Activated CD8-positive, alpha-beta memory T cell treated with anti-CD3 and anti-CD28 coated beads, Interleukin-2, amount 50 U/mL, for 1 hour (primary cell): Measurements from ENCODE around the gene GSTO1.

ENCODE experiments used
- DNase-seq: peaks from one replicate; pipeline ENCODE4 v3.0.0-alpha.2; 2020; ENCODE audit errors: extremely low read depth

The GSTO1 gene

GRCh38 chr10:104303594-104304355, 49.1 kb downstream of the GSTO1 start:
- DNase-seq, result no peak

- no peak for DNase-seq
Observed at GRCh38 chr10:104304356-104304745, 49.7 kb downstream of the GSTO1 start.

- no peak for DNase-seq
Observed at GRCh38 chr10:104304927-104305326, 50.2 kb downstream of the GSTO1 start.

- DNase-seq, result no peak
Observed at GRCh38 chr10:104306897-104307296, 52.2 kb downstream of the GSTO1 start.

- no peak for DNase-seq
Observed at GRCh38 chr10:104307576-104308438, 53.1 kb downstream of the GSTO1 start.

- peak; percentile 35 for DNase-seq
Observed at GRCh38 chr10:104308439-104308903, 53.8 kb downstream of the GSTO1 start.

GRCh38 chr10:104309980-104310978, 55.6 kb downstream of the GSTO1 start:
- DNase-seq, result no peak

- no peak for DNase-seq
Observed at GRCh38 chr10:104311184-104311720, 56.6 kb downstream of the GSTO1 start.

- no peak for DNase-seq
Observed at GRCh38 chr10:104314591-104315485, 60.1 kb downstream of the GSTO1 start.

GRCh38 chr10:104315486-104315921, 60.8 kb downstream of the GSTO1 start:
- no peak for DNase-seq

- DNase-seq, result no peak
Observed at GRCh38 chr10:104316321-104317099, 61.8 kb downstream of the GSTO1 start.
